Natural killer cell (primary cell): ENCODE measurements around the gene ZBED5. TPM values are rescaled to one million over a fixed set of nuclear protein-coding genes. Genes with fewer than 3 reads are reported as not detected.

Experiments used
- ATAC-seq, 3 donors: fragments of 150-1000 bp in 2 of 3; fragments of 200-7000 bp in 1 of 3; cut with Tn5 transposase; 1 replicate in 1 of 3; 2 replicates in 2 of 3; pipeline ENCODE4 v1.10.0; 2021; ENCODE audit warnings: mild to moderate bottlenecking in 2 of 3, moderate library complexity in 2 of 3
- DNase-seq, 2 donors: peaks; one replicate each; pipeline versions ENCODE4 v3.0.0 to v3.0.0-alpha.2; 2013 to 2021; ENCODE audit warnings: mixed read lengths in 1 of 2
- H3K27ac ChIP-seq: one replicate; pipeline ENCODE4 v1.5.1; 2013; ENCODE audit warnings: mild to moderate bottlenecking, low read length
- H3K27me3 ChIP-seq: one replicate; pipeline ENCODE4 v1.6.1; 2013; ENCODE audit warnings: low read length; ENCODE audit not compliant: control insufficient read depth, insufficient read depth
- H3K36me3 ChIP-seq: one replicate; pipeline ENCODE4 v1.6.1; 2013; ENCODE audit warnings: low read length; ENCODE audit not compliant: control insufficient read depth, insufficient read depth
- H3K4me1 ChIP-seq: one replicate; pipeline ENCODE4 v1.6.1; 2013; ENCODE audit warnings: low read length; ENCODE audit not compliant: control insufficient read depth, insufficient read depth
- H3K4me3 ChIP-seq: one replicate; pipeline ENCODE4 v1.5.1; 2013; ENCODE audit warnings: low read length
- H3K9me3 ChIP-seq: one replicate; pipeline ENCODE4 v1.6.1; 2013; ENCODE audit warnings: low read length; ENCODE audit not compliant: control insufficient read depth, insufficient read depth
- H3K27ac Mint-ChIP-seq, 2 donors: one replicate each; pipeline ENCODE4 v1.8.0; 2022; ENCODE audit warnings: mild to moderate bottlenecking in 2 of 2, mixed read lengths in 2 of 2, moderate library complexity in 1 of 2
- H3K27me3 Mint-ChIP-seq, 2 donors: one replicate each; pipeline ENCODE4 v1.8.0; 2022; ENCODE audit warnings: low read depth in 2 of 2, mixed read lengths in 2 of 2
- H3K36me3 Mint-ChIP-seq: one replicate; pipeline ENCODE4 v1.8.0; 2022; ENCODE audit warnings: mixed read lengths
- H3K4me1 Mint-ChIP-seq, 2 donors: one replicate each; pipeline ENCODE4 v1.8.0; 2022; ENCODE audit warnings: mixed read lengths in 2 of 2
- H3K4me3 Mint-ChIP-seq: one replicate; pipeline ENCODE4 v1.8.0; 2022; ENCODE audit warnings: mild to moderate bottlenecking, moderate library complexity, mixed read lengths
- H3K9me3 Mint-ChIP-seq, 2 donors: one replicate each; pipeline ENCODE4 v1.8.0; 2022; ENCODE audit warnings: mixed read lengths in 2 of 2
- WGBS: methylation state at CpG from one replicate; pipeline ENCODE4 v1.1.7; 2013; ENCODE audit warnings: missing lambda C conversion rate; ENCODE audit not compliant: insufficient coverage; 5-methylcytosine and 5-hydroxymethylcytosine counted together
- intact Hi-C: fragments of 100-400 bp; cut with micrococcal nuclease; formaldehyde crosslinking; loops from one replicate; pipeline ENCODE4 v1.14.2; 2022
- total RNA-seq, 4 donors: library from RNA; stranded (reverse); fragments of 120-200 nt in 1 of 4; gene quantifications; one replicate each; pipeline versions ENCODE4 v1.2.3 to v1.2.4, GENCODE V29; 2013 to 2022
- TF ChIP-seq, protein P1 (sequence below): fragments of 200-600 bp; IDR thresholded peaks from one replicate; pipeline ENCODE4 v1.8.0; 2022; ENCODE audit warnings: antibody characterized with exemption

ZBED5 gene
- total RNA-seq, 3 donors from 2014 or later (not counting 1 experiment from before 2014, with no cell fraction given), result 40.0 to 61.3 (median 53.9) TPM

DNA sequence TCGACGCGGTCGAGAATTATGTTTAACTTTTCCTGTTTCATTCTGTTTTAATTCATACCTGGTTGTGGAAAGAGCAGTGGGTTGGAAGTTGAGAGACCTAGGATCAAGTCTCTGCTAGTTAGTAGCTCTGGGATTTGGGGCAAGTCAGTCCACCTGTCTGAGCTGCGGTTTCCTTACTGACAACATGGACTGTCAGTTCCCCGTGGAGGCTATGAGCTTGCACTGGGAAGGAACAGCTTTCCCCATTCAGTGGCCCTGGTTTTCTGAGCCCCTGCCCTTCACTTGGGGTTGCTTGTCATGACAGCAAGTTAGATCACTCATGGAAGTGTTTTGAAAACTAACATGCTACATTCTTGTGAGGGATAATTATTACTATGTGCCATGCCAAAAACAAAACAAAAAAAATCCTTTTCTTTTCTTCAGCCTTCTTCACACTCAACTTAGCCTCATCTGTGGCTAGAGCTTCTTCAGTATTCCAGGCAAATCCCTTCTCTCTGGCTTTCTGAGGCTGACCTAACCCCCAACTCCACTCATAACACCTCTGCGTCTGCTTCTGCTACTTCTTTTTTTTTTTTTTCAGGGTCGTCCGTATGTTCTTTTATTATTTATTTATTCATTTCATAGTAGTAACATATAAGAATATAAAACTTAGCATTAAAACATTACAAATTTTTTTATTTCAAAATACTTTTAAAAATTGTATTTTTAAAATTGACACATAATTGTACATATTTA, 43.0 kb upstream of the ZBED5 start:
- no peak for DNase-seq
- no peaks in the 10 kb centered on the region for H3K36me3 ChIP-seq
- H3K4me1 ChIP-seq, result peaks cover 21% of the 10 kb centered on the region
- TF ChIP-seq, protein P1, sequence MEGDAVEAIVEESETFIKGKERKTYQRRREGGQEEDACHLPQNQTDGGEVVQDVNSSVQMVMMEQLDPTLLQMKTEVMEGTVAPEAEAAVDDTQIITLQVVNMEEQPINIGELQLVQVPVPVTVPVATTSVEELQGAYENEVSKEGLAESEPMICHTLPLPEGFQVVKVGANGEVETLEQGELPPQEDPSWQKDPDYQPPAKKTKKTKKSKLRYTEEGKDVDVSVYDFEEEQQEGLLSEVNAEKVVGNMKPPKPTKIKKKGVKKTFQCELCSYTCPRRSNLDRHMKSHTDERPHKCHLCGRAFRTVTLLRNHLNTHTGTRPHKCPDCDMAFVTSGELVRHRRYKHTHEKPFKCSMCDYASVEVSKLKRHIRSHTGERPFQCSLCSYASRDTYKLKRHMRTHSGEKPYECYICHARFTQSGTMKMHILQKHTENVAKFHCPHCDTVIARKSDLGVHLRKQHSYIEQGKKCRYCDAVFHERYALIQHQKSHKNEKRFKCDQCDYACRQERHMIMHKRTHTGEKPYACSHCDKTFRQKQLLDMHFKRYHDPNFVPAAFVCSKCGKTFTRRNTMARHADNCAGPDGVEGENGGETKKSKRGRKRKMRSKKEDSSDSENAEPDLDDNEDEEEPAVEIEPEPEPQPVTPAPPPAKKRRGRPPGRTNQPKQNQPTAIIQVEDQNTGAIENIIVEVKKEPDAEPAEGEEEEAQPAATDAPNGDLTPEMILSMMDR, result no peak
- Mint-ChIP-seq H3K36me3 (no peaks in the 10 kb centered on the region), H3K4me3 (no peak overlapping the region), H3K4me1 (peaks cover 0 to 18% of the 10 kb centered on the region in 2 donors), H3K27ac (no peak overlapping the region), H3K27me3 (peaks cover 6 to 16% of the 10 kb centered on the region in 2 donors), H3K9me3 (no peaks in the 10 kb centered on the region)
- H3K27ac ChIP-seq, result no peak overlapping the region
- ATAC-seq, result no peak
- H3K4me3 ChIP-seq, result no peak overlapping the region
- WGBS, result 67% methylated on average over 4 of the region's 9 CpGs
- intact Hi-C loops, result no loop called here
- no peaks in the 10 kb centered on the region for H3K27me3 ChIP-seq
- H3K9me3 ChIP-seq, result no peaks in the 10 kb centered on the region

DNA sequence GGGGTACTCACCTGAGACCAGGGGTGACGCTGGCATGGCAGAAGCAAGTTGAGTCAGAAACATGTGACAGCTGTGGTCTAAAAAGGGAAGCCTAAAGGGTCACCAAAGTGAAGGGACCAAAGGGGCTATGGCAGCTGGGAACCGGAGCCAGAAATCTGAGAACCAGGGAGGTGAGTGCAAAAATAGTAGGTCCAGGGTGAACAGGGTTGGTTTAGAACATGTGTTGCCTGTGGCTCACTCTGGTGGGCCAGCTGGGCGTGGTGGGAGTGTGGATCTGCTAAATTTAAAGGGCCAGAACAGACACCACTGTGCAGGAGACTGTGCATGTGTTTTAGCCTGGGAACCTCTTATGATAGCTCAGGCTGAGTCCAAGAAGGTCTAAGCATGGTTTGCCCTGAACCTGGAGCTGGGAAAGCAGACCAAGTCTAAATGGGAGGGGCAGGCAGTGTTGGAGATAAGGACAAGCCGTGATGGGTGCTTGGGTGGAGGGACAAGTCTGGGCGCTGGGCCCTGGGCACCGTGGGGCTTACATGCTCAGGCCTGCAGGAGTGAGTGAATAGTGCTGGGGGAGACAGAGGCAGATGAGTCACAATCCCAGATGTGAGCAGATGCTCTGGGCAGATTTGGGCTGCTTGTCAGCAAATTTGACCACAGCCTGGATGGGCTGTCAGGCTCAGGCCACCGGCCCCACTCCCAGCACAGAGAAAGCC, 41.4 kb upstream of the ZBED5 start:
- TF ChIP-seq, protein P1, result no peak
- H3K27ac ChIP-seq, result no peak overlapping the region
- H3K36me3 ChIP-seq, result no peaks in the 10 kb centered on the region
- Mint-ChIP-seq H3K27me3 (peaks cover 2 to 16% of the 10 kb centered on the region in 2 donors), H3K27ac (peak overlapping the region in 1 of 2 donors; percentile 50), H3K9me3 (no peaks in the 10 kb centered on the region), H3K36me3 (no peaks in the 10 kb centered on the region), H3K4me1 (peaks cover 0 to 18% of the 10 kb centered on the region in 2 donors), H3K4me3 (no peak overlapping the region)
- H3K27me3 ChIP-seq, result no peaks in the 10 kb centered on the region
- H3K4me1 ChIP-seq, result peaks cover 21% of the 10 kb centered on the region
- H3K9me3 ChIP-seq, result no peaks in the 10 kb centered on the region
- ATAC-seq, result peak; percentile 29 to 45 (median 29)
- WGBS, result 76% methylated on average over 7 of the region's 7 CpGs
- intact Hi-C loops, result no loop called here
- DNase-seq, result no peak
- H3K4me3 ChIP-seq, result no peak overlapping the region

DNA sequence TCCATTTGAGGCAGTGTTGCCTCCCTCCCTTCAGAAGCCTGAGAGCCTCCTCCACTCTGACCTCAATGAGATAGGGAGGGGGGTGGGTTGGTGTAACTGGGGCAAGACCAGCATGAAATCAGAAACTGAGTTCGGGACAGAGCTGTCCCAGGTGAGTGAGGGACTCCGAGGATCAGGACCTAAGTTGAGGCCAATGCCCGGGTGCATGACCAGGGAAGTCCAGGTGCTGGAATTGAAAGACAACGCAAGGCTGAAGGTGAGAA, 40.8 kb upstream of the ZBED5 start:
- WGBS, result 96% methylated on average over 4 of the region's 4 CpGs
- H3K27me3 Mint-ChIP-seq, result peaks cover 2 to 16% of the 10 kb centered on the region in 2 donors
- Histone ChIP-seq H3K27ac (no peak overlapping the region), H3K36me3 (no peaks in the 10 kb centered on the region), H3K4me3 (no peak overlapping the region), H3K4me1 (peaks cover 21% of the 10 kb centered on the region), H3K9me3 (no peaks in the 10 kb centered on the region), H3K27me3 (no peaks in the 10 kb centered on the region)
- DNase-seq, result no peak
- intact Hi-C loops, result no loop called here
- H3K27ac Mint-ChIP-seq, result no peak overlapping the region
- H3K9me3 Mint-ChIP-seq, result no peaks in the 10 kb centered on the region
- no peak overlapping the region for H3K4me3 Mint-ChIP-seq
- H3K36me3 Mint-ChIP-seq, result no peaks in the 10 kb centered on the region
- peaks cover 0 to 18% of the 10 kb centered on the region in 2 donors for H3K4me1 Mint-ChIP-seq
- TF ChIP-seq, protein P1, result no peak
- no peak for ATAC-seq
